AML-193 (cell line): ENCODE results near the gene EPHA10.
"Not testable (repeated sequence)": the region's sequence is repeated elsewhere in the genome, so short reads cannot be mapped to it uniquely, and the experiment has no call there.

Experiments used
- DNase-seq, 2 experiments: peaks; one replicate each; lab custom pipeline; 2025; lab: John Stamatoyannopoulos, UW

Gene EPHA10

GRCh38 chr1:37771440-37771839 is 6.5 kb upstream of the EPHA10 start:
- not testable (repeated sequence) for DNase-seq

GRCh38 chr1:37767488-37767887 is 2.6 kb upstream of the EPHA10 start:
- DNase-seq, result no peak

GRCh38 chr1:37765916-37766664 is 1.2 kb upstream of the EPHA10 start:
- DNase-seq, result no peak

GRCh38 chr1:37764414-37764825 is 500 bp downstream of the EPHA10 start:
- DNase-seq, result no peak

GRCh38 chr1:37763791-37764413 is 1.0 kb downstream of the EPHA10 start:
- no peak for DNase-seq

GRCh38 chr1:37762516-37762915 is 2.4 kb downstream of the EPHA10 start:
- DNase-seq, result no peak

- no peak for DNase-seq
These were observed 3.4 kb downstream of the EPHA10 start for GRCh38 chr1:37761416-37762095.

GRCh38 chr1:37759451-37759850 is 5.5 kb downstream of the EPHA10 start:
- DNase-seq, result no peak

GRCh38 chr1:37755951-37756560 is 8.9 kb downstream of the EPHA10 start:
- no peak for DNase-seq

GRCh38 chr1:37755290-37755689 is 9.6 kb downstream of the EPHA10 start:
- DNase-seq, result no peak

GRCh38 chr1:37753473-37754321 is 11.2 kb downstream of the EPHA10 start:
- DNase-seq, result no peak

- no peak for DNase-seq
These were observed 12.1 kb downstream of the EPHA10 start for GRCh38 chr1:37752583-37753471.

GRCh38 chr1:37752213-37752582 is 12.7 kb downstream of the EPHA10 start:
- no peak for DNase-seq

- DNase-seq, result no peak
These were observed 16.4 kb downstream of the EPHA10 start for GRCh38 chr1:37748565-37748964.

- DNase-seq, result no peak
These were observed 18.1 kb downstream of the EPHA10 start for GRCh38 chr1:37746806-37747205.

- DNase-seq, result no peak
These were observed 23.3 kb downstream of the EPHA10 start for GRCh38 chr1:37741662-37742061.

GRCh38 chr1:37741130-37741529 is 23.8 kb downstream of the EPHA10 start:
- no peak for DNase-seq

GRCh38 chr1:37739222-37739621 is 25.7 kb downstream of the EPHA10 start:
- DNase-seq, result no peak

- DNase-seq, result not testable (repeated sequence)
These were observed 26.3 kb downstream of the EPHA10 start for GRCh38 chr1:37738619-37739018.

- not testable (repeated sequence) for DNase-seq
These were observed 26.9 kb downstream of the EPHA10 start for GRCh38 chr1:37737975-37738374.
